NCI-H460 (cell line): ENCODE results near the gene SHISA9. TPM values are rescaled to one million over a fixed set of nuclear protein-coding genes. Genes with fewer than 3 reads are reported as not detected.

Experiments used
- DNase-seq: peaks from one replicate; pipeline ENCODE4 v3.0.0-alpha.2; 2016; ENCODE audit warnings: low read depth; ENCODE audit errors: extremely low read depth
- total RNA-seq: library from RNA; depleted of rRNA; stranded (reverse); fragments of >200 nt; shearing (Covaris generic); gene quantifications from 2 replicates; pipeline ENCODE4 v1.2.3, GENCODE V29; 2014

SHISA9 gene
- total RNA-seq, 1 experiment from 2014 or later, result 0.02 TPM

DNA sequence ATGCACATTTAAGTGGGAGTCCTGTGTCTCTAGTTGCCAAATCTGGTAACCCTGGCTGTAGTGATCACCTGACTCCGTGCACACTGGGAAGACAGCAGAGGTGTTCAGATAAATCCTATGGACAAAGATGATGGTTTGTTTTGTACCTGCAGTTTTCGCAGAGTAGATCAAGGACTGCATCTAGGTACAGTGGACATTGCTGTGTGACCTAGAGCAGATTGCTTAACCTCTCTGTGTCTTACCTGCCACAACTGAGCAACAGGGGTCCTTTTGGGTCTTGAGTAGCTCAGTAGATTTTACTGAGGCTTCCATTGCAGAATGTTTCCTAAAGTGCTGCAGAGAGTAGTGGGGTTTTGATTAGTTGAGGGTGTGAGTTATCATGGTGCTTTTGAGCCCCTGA, 160.8 kb downstream of the SHISA9 start:
- DNase-seq, result no peak

DNA sequence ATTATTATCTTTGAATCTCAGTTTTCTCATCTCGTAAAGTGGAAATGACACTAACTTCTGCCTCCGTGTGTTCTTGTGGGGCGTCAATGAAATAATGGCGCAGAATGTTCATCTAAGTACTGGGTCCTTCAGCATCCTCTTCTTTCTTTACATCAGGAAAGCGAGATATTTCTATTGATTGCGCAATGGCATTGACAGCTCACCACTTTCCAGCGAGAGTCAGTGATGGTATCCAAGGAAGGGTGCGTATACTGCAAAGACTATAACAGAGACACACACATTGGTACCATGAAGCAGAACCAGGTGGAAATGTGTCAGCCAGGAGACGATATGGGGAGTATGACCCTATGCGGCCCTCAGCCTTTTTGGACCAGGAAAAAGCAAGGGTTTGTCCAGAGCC, 162.1 kb downstream of the SHISA9 start:
- DNase-seq, result no peak

GRCh38 chr16:13064821-13065220, 163.4 kb downstream of the SHISA9 start:
- no peak for DNase-seq

DNA sequence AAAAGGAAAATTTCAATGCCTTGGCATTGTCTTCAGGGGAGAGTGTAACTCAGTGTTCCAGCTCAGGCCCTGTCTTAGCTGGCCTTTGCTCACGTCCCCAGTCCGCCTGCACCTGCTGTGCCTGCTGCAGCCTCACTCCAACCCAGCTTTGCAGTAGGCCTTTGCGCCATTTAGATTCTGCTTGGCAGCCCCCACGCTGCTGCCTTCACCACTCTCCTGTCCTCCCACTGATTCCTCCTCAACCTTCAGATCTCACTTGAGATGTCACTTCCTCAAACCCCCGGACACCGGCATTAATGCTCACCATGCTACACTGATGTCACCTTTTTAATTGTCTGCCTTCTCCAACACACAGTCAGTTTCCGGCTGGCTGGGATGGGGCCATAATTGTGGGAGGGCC, 166.2 kb downstream of the SHISA9 start:
- DNase-seq, result no peak

- no peak for DNase-seq
Measured at GRCh38 chr16:13068912-13069583, 167.7 kb downstream of the SHISA9 start.

GRCh38 chr16:13070268-13070667, 168.9 kb downstream of the SHISA9 start:
- DNase-seq, result no peak

GRCh38 chr16:13076878-13077277, 175.5 kb downstream of the SHISA9 start:
- DNase-seq, result no peak

GRCh38 chr16:13077816-13078215, 176.4 kb downstream of the SHISA9 start:
- DNase-seq, result no peak

DNA sequence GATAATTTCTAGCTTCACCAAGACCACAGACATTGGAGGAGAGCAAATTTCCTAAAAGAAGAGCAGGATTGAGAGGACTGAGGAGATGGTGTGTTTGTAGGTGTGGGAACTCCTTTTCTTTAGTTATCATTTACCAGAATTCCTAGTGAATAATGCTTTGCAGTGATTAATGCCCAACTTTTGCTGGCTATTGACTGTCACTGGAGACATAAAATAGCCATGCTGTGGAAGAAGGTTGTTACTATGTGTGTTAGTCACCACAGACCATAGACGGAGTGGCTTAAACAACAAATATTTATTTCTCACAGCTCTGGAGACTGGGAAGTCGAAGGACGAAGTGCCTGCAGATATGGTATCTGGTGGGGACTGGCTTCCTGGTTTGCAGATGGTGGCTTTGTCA, 179.1 kb downstream of the SHISA9 start:
- DNase-seq, result no peak

- no peak for DNase-seq
Measured at GRCh38 chr16:13081825-13082331, 180.5 kb downstream of the SHISA9 start.

DNA sequence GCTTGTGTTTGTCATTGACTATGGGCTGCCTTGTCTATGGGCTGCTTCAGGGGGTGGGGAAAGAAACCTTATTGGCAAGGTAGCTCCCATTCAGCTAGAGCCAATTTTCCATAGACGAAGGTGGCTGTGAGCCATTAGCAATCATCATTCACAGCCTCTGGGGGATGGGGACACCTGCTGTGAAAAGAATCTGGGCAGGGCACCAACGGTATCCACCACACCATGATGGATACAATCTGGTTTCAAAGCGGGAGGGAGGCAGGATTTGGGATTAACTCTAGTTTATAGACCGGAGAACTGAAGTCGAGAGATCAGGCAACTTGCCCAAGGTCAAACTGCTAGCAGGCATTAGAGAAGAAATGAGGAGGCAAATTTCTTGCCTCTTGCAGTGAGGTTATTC, 182.3 kb downstream of the SHISA9 start:
- no peak for DNase-seq

GRCh38 chr16:13084331-13084730, 182.9 kb downstream of the SHISA9 start:
- no peak for DNase-seq

DNA sequence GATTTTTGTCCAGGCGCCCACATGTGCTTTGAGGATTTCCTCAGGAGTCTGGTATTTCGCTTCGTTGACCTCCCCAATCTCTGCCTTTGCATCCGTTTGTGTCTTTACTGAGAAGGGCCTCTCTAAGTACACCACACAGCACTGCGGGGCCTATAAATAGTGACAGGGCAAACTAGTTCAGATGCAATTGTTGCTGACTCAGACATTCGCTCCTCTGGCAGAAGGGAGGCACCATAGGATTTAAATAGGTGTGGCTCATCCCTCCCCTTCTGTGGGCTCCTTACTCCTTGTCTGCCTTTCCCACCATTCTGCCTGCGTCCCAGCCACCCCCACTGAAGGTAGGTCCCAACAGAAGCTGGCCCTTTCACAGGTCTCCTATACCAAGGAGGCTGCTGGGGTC, 192.3 kb downstream of the SHISA9 start:
- no peak for DNase-seq

DNA sequence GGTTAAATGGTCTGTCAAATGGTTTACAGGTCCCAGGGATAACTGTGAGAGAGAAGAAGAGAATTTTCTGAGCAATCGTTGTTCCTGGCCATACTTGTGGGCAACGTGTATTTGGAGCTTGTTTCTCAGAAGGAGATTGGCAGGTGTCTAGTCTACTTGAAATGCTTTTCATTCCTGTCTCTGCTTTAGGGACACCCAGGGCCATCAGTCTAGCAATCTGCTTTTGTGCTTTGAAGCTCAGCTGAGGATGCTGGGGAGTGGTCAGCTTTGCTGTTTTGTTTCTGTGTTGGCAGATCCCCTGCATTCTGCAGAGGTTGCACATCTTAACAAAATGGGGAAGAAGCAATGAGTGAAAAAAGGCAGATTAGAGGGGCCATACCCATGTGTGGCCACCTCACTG, 193.7 kb downstream of the SHISA9 start:
- no peak for DNase-seq

GRCh38 chr16:13098536-13098935, 197.1 kb downstream of the SHISA9 start:
- no peak for DNase-seq

DNA sequence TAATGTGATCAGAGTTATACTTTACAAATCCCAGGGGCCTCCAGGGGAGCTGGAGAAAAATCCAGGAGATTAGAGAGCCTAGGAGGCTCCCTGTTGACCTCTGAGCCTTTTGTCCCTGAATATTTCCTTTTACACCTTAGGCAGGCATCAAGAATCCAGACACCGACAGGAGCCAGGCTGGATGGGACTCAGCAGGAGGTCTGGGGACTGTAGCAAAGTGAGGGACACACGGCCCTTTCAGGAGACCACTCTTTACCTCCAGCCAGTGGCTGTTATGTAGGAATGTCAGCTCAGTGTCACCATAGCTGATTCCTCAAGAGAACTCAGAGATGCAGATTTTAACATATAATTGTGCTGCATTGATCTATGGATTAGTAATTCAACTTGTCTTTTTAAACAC, 198.4 kb downstream of the SHISA9 start:
- DNase-seq, result no peak

DNA sequence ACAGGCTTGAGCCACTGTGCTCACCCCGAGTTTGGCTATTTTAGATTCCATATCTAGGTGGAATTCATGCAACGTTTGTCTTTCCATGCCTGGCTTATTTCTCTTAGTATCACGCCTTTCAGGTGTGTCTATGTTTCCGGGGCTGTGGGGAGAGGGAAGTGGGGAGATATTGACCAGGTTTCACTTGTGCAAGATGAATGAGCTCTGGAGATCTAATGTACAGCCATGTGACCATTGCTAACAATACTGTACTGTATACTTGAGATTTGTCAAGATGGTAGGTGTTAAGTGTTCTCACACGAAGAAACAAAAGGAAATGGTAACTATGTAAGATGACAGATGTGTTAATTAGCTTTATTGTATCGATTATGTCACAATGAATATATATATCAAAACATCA, 199.6 kb downstream of the SHISA9 start:
- no peak for DNase-seq

- no peak for DNase-seq
Measured at GRCh38 chr16:13101828-13102227, 200.4 kb downstream of the SHISA9 start.

GRCh38 chr16:13102401-13102800, 201.0 kb downstream of the SHISA9 start:
- DNase-seq, result no peak

GRCh38 chr16:13103831-13104530, 202.6 kb downstream of the SHISA9 start:
- DNase-seq, result no peak

DNA sequence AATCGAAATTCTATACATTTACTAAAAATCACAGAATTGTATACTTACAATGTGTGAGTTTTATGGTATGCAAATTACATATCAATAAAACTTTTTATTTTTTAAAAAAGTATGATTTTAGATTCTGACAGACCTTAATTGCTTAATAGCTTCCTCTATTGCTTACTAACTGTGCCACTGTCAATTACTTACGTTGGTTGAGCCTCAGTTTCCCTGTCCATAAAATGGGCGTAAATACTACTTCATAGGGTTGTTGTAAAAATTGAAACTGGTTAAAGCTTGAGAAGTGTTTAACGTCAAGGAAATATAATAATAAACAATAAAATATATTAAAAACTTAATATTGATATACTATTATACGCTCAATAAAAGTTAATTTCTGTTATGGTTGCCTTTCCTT, 203.4 kb downstream of the SHISA9 start:
- no peak for DNase-seq

GRCh38 chr16:13105427-13105826, 204.0 kb downstream of the SHISA9 start:
- DNase-seq, result no peak
